HG03575 (cell line): ENCODE measurements around the gene FNDC11.
"Not testable (repeated sequence)": the region's sequence is repeated elsewhere in the genome, so short reads cannot be mapped to it uniquely, and the experiment has no call there.

Experiments used
- ATAC-seq: cut with Tn5 transposase; IDR thresholded peaks from one replicate; pipeline ENCODE4 v1.9.1; 2021; ENCODE audit not compliant: unreplicated experiment, insufficient number of reproducible peaks, low FRiP score; ENCODE audit errors: extremely low read depth

The FNDC11 gene

GRCh38 chr20:63553933-63554290 lies at the start of gene FNDC11:
Gene FNDC11 (plus strand): TSS chr20:63554159. CDS start chr20:63555664, 1,505 bp downstream.
- ATAC-seq: no peak

- ATAC-seq: no peak
Observed at GRCh38 chr20:63504642-63505041, 49.3 kb upstream of the FNDC11 start.

DNA sequence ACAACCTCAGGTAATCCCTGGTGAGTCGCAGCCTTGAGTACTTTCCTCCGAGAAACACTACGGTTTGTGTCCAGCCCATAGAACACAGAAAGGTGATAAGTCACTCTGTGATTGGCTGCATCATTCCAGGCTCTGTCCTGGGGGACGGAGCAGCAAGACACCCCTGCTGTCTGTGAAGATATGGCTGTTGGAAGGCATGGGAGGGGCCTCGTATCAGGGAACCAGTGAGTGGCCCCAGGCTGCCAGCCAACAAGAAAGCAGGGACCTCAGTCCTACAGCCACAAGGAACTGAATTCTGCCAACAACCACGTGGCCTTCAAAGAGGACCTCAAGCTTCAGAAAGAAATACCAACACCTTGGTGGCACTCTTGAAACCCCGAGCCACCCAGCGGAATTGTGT lies 48.7 kb upstream of the FNDC11 start:
- ATAC-seq: no peak

GRCh38 chr20:63505723-63506122 lies 48.2 kb upstream of the FNDC11 start:
- no peak for ATAC-seq

GRCh38 chr20:63507083-63507743 lies 46.7 kb upstream of the FNDC11 start:
- no peak for ATAC-seq

- no peak for ATAC-seq
Observed at GRCh38 chr20:63508072-63508768, 45.7 kb upstream of the FNDC11 start.

- ATAC-seq: no peak
Observed at GRCh38 chr20:63509088-63509564, 44.8 kb upstream of the FNDC11 start.

- no peak for ATAC-seq
Observed at GRCh38 chr20:63513207-63513606, 40.8 kb upstream of the FNDC11 start.

- not testable (repeated sequence) for ATAC-seq
Observed at GRCh38 chr20:63514520-63514919, 39.4 kb upstream of the FNDC11 start.

GRCh38 chr20:63517376-63518309 lies 36.3 kb upstream of the FNDC11 start:
- no peak for ATAC-seq

DNA sequence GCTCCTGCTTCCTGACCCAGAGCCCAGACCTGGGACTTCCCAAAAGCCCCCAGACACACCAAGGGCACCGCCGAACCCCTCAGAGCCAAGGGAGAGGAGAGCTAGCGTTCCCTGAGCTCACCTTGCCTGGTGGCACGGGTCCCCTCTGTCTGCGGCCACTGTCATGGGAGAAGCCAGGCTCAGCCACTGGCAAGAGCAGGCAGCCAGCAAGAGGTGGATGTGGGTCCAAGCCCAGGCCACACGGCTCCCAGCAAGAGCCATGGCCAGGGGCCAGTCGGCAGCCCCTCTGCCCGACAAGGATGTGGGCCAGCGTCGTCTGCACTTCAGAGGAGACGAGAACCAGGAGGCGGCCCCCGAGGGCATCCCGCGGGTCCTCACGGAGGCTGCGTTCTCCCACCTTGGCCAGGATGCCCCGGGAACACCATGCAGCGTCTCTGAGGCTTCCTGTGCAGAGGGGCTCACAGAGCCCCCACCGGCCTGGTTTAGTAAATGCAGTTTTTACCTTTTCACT lies 35.6 kb upstream of the FNDC11 start:
- ATAC-seq: no peak

GRCh38 chr20:63518946-63519667 lies 34.9 kb upstream of the FNDC11 start:
- no peak for ATAC-seq

- ATAC-seq: no peak
Observed at GRCh38 chr20:63519668-63520503, 34.1 kb upstream of the FNDC11 start.

DNA sequence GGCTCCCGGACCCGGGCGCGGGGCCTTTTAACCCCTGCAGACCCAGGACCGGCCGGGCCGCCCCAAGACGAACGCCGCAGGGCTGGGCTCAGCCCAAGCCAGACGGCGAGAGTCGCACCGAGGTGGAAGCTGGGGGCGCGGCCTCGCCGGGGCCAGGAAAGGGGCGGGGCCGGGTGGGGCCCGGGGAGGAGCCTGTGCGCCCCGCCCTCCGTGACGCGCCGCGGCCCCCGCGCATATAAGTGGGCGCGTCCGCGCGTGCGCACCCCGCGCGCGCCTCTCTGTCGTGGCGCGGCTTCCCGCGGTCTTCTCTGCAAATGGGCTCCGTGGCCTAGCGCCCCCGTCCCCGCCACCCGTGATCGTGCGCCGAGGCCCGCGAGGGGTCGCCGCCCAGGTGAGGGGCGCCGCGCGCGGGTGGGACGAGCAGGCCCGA lies 33.4 kb upstream of the FNDC11 start, which contains the start of gene PPDPF:
TSS of gene PPDPF (plus strand) at position 262 of the 430 bp plus-strand sequence. CDS start 544 bp downstream, outside the sequence.
- no peak for ATAC-seq

DNA sequence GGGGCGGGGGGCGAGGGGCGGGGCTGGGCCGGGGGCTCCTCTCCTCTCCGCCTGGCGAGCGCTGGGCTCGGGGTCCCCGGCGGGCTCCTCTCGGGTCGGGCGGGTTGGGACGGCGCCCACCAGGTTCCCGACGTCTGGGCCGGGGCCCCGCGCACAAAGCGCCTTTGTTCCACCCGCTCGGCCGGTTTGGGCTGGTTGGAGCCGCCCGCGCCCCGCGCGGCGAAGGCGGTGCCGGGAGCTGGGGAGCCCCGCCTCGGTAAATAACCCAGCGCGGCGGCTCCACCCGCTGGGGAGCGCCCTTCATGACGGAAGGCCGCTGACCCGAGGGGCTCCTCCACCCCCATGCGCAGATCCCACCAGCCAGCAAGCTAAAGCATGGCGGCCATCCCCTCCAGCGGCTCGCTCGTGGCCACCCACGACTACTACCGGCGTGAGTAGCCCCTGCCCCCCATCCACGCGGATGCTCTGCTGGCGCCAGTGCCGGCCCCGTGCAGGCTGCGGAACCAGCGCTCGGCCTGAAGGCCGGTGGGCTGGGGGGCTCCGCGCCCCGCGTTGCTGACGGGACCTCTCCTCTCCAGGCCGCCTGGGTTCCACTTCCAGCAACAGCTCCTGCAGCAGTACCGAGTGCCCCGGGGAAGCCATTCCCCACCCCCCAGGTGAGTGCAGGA lies 32.9 kb upstream of the FNDC11 start:
- ATAC-seq: no peak

- no peak for ATAC-seq
Observed at GRCh38 chr20:63521602-63522001, 32.4 kb upstream of the FNDC11 start.
